ENCODE measurements around the gene PABPN1L.

PABPN1L gene

GRCh38 chr16:88864521-88864920, 1.9 kb downstream of the PABPN1L start:
- H3K27me3 ChIP-seq (ENCODE audit: insufficient read depth, low read depth): peaks cover 43% of the 10 kb centered on the region
- H4K20me1 ChIP-seq (ENCODE audit: insufficient read depth): no peaks in the 10 kb centered on the region
- H3K79me2 ChIP-seq (ENCODE audit: insufficient read depth, low read depth): no peaks in the 10 kb centered on the region
- TF ChIP-seq, protein P1, sequence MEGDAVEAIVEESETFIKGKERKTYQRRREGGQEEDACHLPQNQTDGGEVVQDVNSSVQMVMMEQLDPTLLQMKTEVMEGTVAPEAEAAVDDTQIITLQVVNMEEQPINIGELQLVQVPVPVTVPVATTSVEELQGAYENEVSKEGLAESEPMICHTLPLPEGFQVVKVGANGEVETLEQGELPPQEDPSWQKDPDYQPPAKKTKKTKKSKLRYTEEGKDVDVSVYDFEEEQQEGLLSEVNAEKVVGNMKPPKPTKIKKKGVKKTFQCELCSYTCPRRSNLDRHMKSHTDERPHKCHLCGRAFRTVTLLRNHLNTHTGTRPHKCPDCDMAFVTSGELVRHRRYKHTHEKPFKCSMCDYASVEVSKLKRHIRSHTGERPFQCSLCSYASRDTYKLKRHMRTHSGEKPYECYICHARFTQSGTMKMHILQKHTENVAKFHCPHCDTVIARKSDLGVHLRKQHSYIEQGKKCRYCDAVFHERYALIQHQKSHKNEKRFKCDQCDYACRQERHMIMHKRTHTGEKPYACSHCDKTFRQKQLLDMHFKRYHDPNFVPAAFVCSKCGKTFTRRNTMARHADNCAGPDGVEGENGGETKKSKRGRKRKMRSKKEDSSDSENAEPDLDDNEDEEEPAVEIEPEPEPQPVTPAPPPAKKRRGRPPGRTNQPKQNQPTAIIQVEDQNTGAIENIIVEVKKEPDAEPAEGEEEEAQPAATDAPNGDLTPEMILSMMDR (conservative IDR thresholded peaks at IDR 0.05; ENCODE audit: low read depth, low read length): no peak
- H2AFZ ChIP-seq (ENCODE audit: low read depth): no peak overlapping the region
- no peak overlapping the region for H3K9ac ChIP-seq
- no peaks in the 10 kb centered on the region for H3K4me1 ChIP-seq (ENCODE audit: low read depth, poor library complexity, severe bottlenecking)
- no peaks in the 10 kb centered on the region; the same call in 1 of the 2 replicates for H3K36me3 ChIP-seq (ENCODE audit: insufficient read depth)
- H3K4me3 ChIP-seq (IDR thresholded peaks at IDR 0.05; ENCODE audit: insufficient read depth, low read depth, low read length): no peak overlapping the region
- no peak overlapping the region for H3K27ac ChIP-seq
- no peak overlapping the region for H3K4me2 ChIP-seq

DNA sequence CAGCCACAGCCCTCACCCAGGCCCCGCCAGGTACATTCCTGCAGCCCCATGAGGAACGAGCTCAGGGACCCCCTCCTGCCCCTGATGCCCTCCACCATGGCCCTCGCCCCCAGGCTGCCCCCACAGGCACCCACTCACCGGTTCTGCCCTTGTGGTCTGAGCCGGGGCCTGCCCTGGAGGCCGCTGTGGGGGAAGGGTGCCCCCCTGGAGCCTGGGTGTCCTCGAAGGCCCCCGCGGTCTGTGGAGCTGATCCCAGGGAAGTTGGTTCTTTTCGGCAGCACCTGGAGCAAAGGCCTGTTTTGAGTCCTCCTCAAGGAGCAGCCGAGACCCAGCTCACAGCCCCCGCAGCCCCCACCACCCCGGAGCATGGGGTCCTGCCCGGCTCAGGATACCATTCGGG, 2.4 kb downstream of the PABPN1L start:
- Histone ChIP-seq H3K27me3 (ENCODE audit: insufficient read depth, low read depth) (peaks cover 39% of the 10 kb centered on the region), H3K36me3 (ENCODE audit: insufficient read depth) (no peaks in the 10 kb centered on the region; the same call in 1 of the 2 replicates), H3K9ac (no peak overlapping the region), H3K79me2 (ENCODE audit: insufficient read depth, low read depth) (no peaks in the 10 kb centered on the region), H3K27ac (no peak overlapping the region), H2AFZ (ENCODE audit: low read depth) (no peak overlapping the region), H3K4me1 (ENCODE audit: low read depth, poor library complexity, severe bottlenecking) (no peaks in the 10 kb centered on the region), H3K4me3 (IDR thresholded peaks at IDR 0.05; ENCODE audit: insufficient read depth, low read depth, low read length) (no peak overlapping the region), H4K20me1 (ENCODE audit: insufficient read depth) (no peaks in the 10 kb centered on the region), H3K4me2 (no peak overlapping the region)
- TF ChIP-seq, protein P1 (conservative IDR thresholded peaks at IDR 0.05; ENCODE audit: low read depth, low read length): no peak

- H3K9ac ChIP-seq: no peak overlapping the region
- no peaks in the 10 kb centered on the region for H3K4me1 ChIP-seq (ENCODE audit: low read depth, poor library complexity, severe bottlenecking)
- no peak overlapping the region for H3K27ac ChIP-seq
- H2AFZ ChIP-seq (ENCODE audit: low read depth): no peak overlapping the region
- no peak overlapping the region for H3K4me2 ChIP-seq
- H3K79me2 ChIP-seq (ENCODE audit: insufficient read depth, low read depth): no peaks in the 10 kb centered on the region; the same call in 1 of the 2 replicates
- no peaks in the 10 kb centered on the region; the same call in 1 of the 2 replicates for H3K36me3 ChIP-seq (ENCODE audit: insufficient read depth)
- peaks cover 32% of the 10 kb centered on the region for H3K27me3 ChIP-seq (ENCODE audit: insufficient read depth, low read depth)
- TF ChIP-seq, protein P1 (conservative IDR thresholded peaks at IDR 0.05; ENCODE audit: low read depth, low read length): no peak
- H4K20me1 ChIP-seq (ENCODE audit: insufficient read depth): no peaks in the 10 kb centered on the region
- no peak overlapping the region for H3K4me3 ChIP-seq (IDR thresholded peaks at IDR 0.05; ENCODE audit: insufficient read depth, low read depth, low read length)
Measured at GRCh38 chr16:88863426-88863825, 3.0 kb downstream of the PABPN1L start.

DNA sequence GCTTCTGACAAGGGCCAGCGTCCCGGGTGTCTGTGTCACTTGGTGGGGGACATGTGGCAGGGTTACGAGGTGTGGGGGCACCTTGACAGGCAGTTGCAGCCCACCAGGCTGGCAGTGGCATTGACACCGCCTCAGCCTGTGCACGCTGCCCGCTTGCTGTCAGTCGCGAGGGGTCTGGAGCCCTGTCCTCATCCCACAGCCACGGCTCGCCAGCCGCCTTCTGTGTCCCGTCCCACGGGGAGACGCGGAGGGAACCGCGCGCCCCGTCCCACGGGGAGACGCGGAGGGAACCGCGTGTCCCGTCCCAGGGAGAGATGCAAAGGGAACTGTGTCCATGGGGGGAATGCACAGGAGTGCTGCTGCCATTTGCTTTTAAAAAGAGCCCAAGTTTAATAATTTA, 3.5 kb downstream of the PABPN1L start:
- Histone ChIP-seq H3K4me1 (ENCODE audit: low read depth, poor library complexity, severe bottlenecking) (peaks cover 3% of the 10 kb centered on the region), H3K9ac (no peak overlapping the region), H3K27me3 (ENCODE audit: insufficient read depth, low read depth) (peaks cover 28% of the 10 kb centered on the region), H3K27ac (no peak overlapping the region), H3K4me2 (no peak overlapping the region), H4K20me1 (ENCODE audit: insufficient read depth) (no peaks in the 10 kb centered on the region), H2AFZ (ENCODE audit: low read depth) (no peak overlapping the region), H3K4me3 (IDR thresholded peaks at IDR 0.05; ENCODE audit: insufficient read depth, low read depth, low read length) (no peak overlapping the region), H3K79me2 (ENCODE audit: insufficient read depth, low read depth) (no peaks in the 10 kb centered on the region; the same call in 1 of the 2 replicates), H3K36me3 (ENCODE audit: insufficient read depth) (no peaks in the 10 kb centered on the region; the same call in 1 of the 2 replicates)
- TF ChIP-seq, protein P1 (conservative IDR thresholded peaks at IDR 0.05; ENCODE audit: low read depth, low read length): no peak

All from KMS-11 (cell line).